ENCODE results near the gene DNM3.

- TF ChIP-seq POLR2A (IDR thresholded peaks at IDR 0.05; ENCODE audit: low read length) (no peak), GATA1 (IDR thresholded peaks at IDR 0.05; ENCODE audit: low read depth, low read length) (no peak)
Measured at GRCh38 chr1:171948511-171948910, 107.2 kb downstream of the DNM3 start.
